Measurements from ENCODE around the gene NR2C1.

Gene NR2C1

DNA sequence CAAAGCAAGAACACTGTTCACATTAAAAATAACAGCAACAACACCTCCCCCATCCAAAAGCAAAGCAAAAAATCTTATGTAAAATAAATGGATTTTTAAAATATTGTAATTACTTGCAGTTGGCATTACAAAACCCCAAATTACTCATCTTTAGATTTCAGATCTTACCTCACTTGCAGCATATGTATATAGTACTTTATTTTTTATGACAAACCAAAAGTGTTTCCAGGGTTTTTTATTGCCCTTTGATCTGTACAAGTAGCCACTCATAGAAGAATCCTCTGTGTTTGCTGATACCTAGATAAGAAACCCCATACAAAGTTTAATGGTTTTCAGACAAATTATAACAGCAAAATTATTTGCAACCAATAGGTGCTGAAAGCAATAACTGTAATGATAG is 12.2 kb upstream of the NR2C1 start:
- DNase-seq (ENCODE audit: low read depth in 2 of 2): no peak

DNA sequence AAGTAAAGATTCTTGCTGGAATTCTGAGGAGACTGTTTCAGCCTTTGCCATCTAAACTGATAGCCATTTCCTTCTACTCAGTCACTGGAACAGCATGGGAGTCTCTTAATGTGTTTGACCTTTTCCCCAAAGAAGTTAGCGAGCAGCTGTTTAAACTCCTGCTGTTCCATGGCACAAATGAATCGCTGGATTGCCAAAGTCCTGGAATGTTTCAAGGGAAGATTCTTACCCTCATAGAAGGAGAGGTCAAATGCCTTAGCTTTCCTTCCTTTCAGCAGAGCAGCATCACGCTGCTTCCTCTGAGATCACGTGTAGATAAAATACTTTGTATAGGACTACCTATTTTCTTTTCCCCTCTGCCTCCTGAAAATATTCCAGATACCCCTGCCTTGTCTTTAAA is 10.5 kb upstream of the NR2C1 start:
- peak in 1 of 2 experiments; percentile 22 for DNase-seq (ENCODE audit: low read depth in 2 of 2)

DNA sequence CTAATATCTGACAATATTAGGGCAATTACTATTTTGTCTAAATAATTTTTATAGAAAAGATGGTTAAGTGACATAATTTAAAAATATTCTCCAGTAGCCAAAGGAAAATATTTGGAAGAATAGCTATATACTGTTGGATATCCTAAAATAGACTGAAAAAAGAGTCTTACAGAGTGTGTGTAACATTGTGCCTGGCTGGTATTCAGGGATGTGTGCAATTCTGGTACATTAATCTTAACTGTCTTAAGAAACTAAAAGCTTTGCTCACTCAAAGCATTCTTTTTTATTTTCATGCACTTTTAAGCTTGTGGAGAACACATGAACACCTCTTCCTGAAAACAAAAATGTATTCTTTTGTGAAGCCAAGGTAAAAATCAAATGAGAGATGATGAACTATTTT is 10.1 kb upstream of the NR2C1 start:
- DNase-seq (ENCODE audit: low read depth in 2 of 2): no peak

DNA sequence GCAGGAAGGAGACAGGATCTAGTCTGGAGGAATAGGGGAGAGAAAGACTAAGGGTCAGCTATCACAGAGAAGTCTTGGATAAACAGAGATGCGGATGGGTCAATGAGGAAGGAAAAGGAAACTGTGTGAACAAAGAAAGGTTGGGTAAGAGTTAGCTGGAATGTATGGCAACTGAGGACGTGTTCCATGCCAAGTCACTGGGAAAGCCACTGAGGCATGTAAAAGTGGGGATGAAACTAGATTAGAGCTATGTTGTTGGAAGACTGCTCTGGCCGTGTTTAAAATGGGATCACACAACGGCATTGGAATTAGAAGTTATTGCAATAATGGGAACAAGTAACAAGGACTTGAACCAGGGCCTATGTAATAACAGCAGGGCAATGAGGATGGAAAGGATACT is 3.9 kb upstream of the NR2C1 start:
- DNase-seq (ENCODE audit: low read depth in 2 of 2): no peak

DNA sequence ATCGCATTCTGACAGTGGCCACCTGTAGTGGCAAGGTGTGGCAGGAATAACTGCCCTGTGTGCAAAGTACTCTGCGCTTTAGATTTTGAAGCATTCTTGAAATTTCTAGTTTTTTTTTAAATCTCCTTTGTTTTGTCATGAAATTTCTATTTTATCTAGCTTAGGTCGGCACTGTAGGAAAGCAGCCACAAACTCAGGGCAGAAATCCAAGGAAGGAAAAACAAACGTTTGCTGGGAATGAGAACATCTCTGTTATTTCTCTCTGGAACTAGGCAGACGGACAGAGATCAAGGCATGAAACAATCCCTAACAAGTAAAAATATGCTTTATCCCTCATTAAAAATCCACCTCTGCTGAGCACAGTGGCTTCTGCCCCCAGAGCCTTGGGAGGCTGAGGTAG is 1.3 kb upstream of the NR2C1 start:
- DNase-seq (ENCODE audit: low read depth in 2 of 2): no peak

DNA sequence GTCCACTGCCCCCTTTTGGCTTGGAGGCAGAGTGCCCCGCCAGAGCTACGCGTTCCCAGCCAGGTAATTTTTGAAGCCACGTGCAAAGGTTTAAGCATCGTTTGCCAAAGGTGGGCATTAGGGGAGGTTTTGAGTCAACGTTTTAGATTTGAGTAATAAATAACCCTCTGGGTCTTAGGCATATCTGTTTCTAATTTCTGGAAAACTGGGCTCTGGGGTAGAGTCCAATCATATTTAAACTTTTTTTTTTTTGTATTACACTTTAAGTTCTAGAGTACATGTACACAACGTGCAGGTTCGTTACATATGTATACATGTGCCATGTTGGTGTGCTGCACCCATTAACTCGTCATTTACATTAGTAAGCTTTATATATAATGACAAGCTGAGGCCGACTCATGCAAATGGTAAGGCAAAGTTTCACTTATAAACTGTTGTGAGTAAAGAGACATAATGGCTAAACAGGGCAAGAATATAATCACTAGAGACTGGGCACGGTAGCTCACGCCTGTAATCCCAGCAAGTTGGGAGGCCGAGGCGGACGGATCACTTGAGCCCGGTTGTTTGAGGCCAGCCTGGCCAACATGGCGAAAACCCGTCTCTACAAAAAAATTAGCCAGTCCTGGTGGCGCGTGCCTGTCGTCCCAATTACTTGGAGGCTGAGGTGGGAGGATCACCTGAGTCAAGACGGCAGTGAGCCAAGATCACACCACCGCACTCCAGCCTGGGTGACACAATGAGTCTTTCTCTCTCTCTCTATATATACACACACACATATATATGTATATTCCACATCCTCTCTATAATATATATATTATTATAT is 491 bp upstream of the NR2C1 start:
- no peak for DNase-seq (ENCODE audit: low read depth in 2 of 2)

DNA sequence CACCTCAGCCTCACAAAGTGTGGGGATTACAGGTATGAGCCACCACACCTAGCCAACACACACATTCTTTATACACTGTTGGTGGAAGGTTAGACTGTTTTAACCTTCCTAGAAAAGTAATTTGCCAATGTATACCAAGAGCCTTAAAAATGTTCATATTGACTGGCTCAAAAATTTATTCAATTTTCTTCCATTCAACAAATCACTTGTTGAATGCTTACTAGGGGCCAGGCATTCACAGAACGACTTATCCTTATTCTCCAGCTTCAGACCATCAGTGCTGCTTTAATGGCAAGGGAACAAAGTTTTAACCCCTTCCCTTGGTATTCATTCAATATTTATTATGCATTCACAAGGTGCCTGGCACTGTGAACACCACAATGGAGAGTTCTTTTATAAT is 3.0 kb downstream of the NR2C1 start:
- DNase-seq (ENCODE audit: low read depth in 2 of 2): no peak

DNA sequence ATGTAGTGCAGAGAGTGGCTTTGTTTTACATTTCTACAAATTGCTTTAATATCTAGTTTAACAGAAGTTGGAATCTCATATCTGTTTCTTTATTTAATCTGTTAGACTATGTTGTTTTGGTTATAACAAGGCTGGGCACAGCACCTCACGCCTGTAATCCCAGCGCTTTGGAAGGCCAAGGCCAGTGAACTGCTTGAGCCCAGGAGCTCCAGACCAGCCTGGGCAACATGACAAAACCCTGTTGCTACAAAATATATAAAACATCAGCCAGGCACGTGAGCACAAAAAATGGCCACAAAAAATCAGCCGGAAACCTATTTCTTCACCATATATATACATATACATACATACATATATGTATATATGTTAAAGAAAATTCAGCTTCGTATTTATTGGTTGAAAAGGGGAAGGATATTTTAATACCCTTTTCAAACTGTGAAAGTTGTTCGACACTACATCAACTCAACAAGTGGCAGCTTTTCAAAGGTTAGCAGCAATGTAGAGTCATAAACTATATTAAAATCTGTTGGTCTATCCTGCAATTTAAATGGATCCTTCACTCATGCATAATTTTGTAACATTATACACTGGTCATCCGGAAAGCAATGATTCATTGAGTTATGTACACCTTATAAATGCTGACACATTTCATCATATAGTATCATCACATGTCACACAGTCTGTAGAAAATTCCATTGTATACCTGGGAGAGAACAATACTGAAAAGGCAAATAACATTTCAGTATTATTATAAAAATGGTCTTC is 7.1 kb downstream of the NR2C1 start:
- DNase-seq (ENCODE audit: low read depth in 2 of 2): no peak

DNA sequence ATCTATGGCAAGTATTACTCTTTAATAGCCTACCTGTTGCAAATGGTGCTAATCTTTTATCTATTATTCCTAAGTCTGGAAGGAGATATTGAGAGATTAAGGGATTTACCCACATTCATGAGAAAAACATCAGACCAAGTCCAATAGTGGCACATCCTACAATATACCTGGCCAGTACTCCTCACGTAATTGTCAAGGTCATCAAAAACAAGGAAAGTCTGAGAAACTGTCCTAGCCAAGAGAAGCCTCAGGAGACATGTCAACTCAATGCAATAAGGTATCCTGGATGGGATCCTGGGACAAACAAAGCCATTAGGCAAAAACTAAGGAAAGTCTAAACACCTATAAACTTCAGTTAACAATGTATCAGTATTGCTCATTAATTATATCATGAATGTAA is 12.5 kb downstream of the NR2C1 start:
- no peak for DNase-seq (ENCODE audit: low read depth in 2 of 2)

DNA sequence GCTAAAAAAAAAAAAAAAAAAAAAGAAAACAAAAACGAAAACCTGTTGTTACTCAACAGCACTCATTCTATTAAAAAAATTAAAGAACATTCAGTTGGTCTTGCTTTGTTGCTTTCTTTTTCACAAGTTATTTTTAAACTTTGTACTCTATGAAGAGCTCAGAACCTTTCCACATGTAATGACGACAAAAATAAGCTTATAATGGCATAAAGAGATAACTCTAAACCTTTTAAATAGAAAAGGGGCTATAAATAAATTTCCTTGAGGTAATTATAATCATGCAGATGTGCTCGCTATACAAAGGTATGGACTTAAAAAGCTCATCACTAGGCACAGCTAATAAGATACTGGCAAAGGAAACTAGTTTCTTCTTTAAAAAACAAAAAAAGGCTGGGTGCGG is 13.4 kb downstream of the NR2C1 start:
- DNase-seq (ENCODE audit: low read depth in 2 of 2): no peak

DNA sequence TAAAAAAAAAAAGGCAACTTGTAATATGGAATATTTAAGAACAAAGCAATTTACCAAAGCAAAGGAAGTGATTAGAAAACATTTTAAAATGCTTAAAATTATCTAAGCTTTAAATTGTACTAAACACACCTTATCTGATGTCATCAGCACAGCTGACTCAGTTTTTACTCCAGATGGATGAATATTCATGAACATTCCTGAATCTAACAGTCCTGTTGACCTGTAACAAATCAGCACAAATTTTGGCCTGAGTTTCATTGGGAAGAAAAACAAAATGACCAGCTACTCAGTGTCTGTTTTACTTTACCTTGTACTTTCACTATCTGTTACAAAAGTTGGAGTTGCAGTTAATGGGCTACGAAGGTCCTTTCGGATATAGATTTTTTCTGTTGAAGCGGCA is 16.0 kb downstream of the NR2C1 start:
- no peak for DNase-seq (ENCODE audit: low read depth in 2 of 2)

DNA sequence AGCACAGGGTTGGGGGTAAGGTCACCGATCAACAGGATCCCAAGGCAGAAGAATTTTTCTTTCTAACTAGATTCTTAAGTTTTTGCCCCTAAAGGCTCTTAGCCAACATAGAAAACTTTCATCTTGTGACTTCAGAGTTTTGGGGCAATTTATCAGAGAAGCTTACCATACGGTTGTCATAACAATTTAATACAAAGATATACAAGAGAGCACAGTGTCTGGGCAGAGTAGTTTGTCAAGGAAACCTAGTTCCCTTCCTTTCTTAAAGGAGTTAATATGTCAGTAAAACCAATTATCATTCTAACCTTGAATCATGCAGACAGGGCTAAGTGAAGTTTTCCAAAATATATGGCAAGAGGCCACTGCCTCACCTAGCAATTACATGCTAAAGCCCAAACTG is 18.4 kb downstream of the NR2C1 start:
- no peak for DNase-seq (ENCODE audit: low read depth in 2 of 2)

DNA sequence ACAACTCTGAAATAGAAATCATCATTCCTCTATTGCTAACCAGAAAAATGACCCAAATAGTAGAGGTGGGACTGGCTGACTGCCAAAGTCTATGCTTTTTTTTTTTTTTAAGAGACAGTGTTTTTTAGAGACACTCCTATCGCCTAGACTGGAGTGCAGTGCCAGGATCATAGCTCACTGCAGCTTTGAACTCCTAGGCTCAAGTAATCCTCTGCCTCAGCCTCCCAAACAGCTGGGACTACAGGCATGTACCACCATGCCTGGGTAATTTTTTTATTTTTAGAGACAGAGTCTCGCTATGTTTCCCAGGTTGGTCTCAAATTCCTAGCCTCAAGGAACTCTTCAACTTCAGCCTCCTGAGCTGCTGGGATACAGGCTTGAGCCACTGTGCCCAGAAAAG is 19.2 kb downstream of the NR2C1 start:
- no peak for DNase-seq (ENCODE audit: low read depth in 2 of 2)

DNA sequence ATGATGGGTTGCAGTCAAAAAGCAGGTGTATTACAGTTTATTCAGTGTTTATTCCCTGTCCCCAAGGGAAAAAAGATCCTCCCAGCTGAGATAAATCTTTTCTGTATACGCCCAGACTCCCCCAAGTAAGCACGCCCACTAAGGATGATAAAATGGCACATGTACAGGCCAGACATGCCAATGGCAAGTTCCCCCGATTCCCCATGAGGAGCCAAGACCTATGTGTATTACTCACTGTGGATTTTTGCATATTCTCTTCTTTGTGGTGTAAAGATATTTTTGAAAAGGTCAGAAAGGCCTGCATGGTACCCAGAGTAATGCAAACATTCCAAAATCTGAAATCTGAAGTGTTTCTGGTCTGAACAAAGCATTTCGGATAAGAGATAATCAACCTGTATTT is 22.2 kb downstream of the NR2C1 start:
- no peak for DNase-seq (ENCODE audit: low read depth in 2 of 2)

DNA sequence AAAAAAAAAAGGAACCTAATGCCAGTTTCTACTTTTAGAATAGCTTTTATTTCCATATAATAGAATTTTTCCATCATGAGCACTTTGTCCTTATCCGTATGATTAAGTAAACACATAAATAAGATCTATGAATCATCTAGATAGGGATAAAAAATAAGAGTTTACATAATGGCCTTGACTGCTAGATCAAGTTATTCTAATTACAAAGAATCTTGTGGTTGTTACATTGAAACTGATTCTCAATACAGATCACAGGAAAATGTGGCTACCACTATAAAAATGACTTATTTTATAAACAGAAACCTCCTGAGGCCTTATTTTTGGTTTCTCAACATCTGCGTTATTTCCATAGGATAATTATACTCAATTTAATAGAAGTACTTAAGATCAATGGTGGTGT is 35.5 kb downstream of the NR2C1 start:
- no peak for DNase-seq (ENCODE audit: low read depth in 2 of 2)

DNA sequence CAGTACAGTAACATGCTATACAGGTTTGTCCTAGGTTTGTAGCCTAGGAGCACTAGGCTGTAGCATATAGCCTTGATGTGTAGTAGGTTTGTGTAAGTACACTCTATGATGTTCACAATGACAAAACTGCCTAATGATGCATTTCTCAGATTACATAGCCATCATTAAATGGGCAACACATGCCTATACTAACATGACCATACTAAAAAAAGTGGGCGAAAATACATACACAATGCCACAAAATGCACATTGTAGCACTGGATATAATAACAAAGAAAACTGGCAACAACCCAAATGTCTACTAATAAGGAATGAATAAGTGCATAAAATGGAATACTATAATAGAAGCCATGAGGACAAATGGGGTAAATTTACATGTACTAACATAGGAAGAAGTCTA is 38.7 kb downstream of the NR2C1 start:
- no peak for DNase-seq (ENCODE audit: low read depth in 2 of 2)

DNA sequence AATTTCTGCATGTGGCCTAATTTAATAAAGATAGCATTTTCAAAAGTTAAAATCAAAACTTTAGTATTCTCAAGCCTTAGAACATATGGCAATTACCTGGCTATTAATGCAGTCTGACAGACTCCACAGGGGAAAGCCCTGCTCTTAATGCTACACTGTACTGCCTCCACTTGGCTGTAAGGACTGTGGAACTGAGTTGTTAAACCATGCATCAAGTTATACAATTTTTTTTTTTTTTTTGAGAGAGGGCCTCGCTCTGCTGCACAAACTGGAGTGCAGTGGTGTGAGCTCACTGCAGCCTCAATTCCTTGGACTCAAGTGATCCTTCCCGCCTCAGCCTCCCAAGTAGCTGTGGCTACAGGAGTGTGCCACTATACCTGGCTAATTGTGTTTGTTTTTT is 50.9 kb downstream of the NR2C1 start:
- DNase-seq (ENCODE audit: low read depth in 2 of 2): no peak

DNA sequence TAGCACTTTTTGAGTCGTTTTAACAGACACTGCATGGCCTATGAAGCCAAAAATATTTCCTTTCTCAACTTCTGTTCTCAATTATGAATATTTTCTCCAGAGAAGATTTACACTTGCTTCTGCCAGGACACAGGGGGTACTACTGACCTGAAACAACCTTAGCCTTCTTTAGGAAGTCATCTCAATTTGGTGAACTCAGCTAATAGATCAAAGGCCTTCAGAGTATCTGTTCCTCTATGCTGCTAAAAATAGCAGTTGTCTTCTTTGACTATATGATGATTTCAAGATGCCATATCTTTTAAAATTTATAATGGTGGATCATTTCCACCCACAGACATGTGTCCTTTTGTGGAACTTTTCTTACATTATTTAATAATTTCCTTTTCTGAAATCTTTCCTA is 55.9 kb downstream of the NR2C1 start:
- DNase-seq (ENCODE audit: low read depth in 2 of 2): no peak

DNA sequence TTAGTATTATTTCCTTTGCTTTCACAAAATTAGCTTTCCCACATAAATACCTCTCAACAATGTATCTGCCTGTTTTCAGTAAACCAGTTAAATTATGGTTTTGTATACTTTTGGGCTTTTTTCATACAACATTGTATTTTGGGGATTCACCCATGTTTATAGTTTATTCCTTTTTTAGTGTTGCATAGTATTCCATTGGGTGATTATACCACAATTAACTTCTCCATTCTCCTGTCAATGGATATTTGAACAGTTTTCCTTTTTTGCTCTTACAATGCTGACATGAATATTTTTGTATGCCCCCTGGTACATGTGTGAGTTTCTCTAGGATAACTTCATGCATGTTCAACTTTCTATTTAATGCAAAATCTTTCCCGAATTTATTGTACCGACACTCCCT is 57.3 kb downstream of the NR2C1 start:
- no peak for DNase-seq (ENCODE audit: low read depth in 2 of 2)

DNA sequence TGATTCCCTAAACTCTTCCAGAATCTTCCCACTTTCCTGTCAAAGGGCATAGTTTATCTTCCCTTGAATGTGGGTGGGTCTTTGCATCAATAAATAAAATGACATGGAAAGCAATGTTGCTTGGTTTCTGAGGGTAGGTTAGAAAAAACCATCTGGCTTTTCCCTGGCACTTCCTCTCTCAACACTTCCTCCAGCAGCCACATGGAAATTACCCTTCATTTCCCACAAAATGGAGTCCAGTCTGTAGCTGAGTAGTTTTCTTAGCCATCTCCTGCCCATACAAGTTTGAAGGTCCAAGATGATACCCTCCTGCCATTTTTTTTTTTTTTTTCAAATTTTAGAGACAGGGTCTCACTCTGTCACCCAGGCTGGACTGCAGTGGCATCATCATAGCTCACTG is 58.9 kb downstream of the NR2C1 start:
- DNase-seq (ENCODE audit: low read depth in 2 of 2): no peak

DNA sequence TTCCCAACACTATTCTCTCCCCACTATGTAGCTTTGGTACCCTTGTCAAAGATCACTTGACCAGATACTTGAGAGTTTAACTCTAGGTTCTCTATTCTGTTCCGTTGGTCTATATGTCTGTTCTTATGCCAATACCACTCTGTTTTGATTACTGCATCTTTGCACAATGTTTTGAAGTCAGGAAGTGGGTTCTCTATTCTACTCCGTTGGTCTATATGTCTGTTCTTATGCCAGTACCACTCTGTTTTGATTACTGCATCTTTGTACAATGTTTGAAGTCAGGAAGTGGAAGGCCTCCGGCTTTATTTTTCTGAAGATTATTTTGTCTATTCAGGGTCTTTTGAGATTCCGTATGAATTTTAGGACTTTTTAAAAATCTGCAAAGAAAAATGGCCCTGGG is 67.2 kb downstream of the NR2C1 start:
- no peak for DNase-seq (ENCODE audit: low read depth in 2 of 2)

DNA sequence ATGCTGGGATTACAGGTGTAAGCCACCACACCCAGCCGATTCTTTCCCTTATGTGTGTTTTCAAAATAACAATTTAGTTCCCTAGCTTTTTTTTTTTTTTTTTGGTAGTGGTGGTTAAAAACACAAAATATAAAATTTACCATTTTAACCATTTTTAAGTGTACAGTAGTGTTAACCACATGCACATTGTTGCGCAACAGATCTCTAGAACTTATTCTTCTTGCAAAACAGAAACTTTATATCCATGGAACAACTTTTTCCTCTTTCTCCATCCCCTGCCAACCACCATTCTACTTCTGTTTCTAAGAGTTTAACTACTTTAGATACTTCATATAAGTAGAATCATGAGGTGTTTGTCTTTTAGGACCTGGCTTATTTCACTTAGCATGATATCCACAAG is 68.8 kb downstream of the NR2C1 start:
- DNase-seq (ENCODE audit: low read depth in 2 of 2): no peak

DNA sequence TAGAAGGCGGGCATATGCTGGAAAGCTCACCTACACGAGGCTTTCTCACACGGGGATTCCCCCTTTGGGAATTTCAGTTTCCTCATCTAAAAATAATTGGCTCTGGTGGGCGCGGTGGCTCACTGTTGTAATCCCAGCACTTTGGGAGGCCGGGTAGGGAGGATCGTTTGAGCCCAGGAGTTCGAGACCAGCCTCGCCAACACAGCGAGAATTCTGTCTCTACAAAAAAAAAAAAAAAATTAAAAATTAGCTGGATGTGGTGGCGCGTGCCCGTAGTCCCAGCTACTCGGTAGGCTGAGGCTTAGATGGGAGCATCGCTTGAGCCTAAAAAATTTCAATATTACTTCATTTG is 69.5 kb downstream of the NR2C1 start:
- DNase-seq (ENCODE audit: low read depth in 2 of 2): no peak
